GM19238 (cell line): ENCODE results near the gene TNIK.
"Not testable (repeated sequence)": the region's sequence is repeated elsewhere in the genome, so short reads cannot be mapped to it uniquely, and the experiment has no call there.

Source experiments
- DNase-seq: peaks from one replicate; pipeline ENCODE4 v3.0.0; 2011; ENCODE audit warnings: low spot score; ENCODE audit not compliant: insufficient read length

The TNIK gene

DNA sequence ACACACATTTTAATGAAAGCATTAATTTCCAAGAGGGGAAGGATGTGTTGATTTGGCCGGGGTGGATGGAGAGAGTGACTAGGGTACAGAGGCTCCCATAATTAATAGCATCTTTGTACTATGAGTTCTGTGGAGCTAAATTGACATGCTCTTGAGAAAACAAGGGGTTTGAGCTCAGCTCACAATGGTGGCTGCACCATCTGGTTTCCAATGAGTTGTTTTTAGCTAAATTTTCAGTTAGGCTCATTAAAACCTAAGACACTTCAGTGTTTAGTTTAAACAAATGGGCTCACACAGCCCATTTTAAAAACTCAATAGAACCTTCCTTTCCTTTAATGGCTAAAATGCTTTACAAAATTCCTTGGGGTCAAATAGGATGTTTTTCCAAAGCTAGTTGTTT, 199.7 kb downstream of the TNIK start:
- DNase-seq: no peak

DNA sequence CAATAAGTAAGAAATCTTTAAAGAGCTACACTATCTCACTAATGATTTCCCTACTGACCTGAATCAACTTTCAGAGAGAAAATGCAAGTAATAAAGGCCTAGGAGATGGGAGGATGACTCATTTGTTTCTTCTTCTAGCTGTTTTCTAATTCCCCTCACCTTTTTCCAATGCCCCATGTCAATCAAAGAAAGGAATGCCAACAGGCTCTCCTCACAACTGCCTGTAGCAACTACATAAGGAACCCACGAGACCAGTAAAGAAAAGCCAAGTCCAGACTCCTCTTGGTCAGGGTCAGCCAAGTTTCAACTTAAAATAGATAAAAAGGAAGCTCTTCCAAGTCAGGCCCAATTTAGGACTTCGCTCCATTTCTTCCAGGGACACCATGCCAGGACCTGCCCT, 201.9 kb downstream of the TNIK start:
- DNase-seq: no peak

GRCh38 chr3:171257251-171258203, 202.7 kb downstream of the TNIK start:
- no peak for DNase-seq

DNA sequence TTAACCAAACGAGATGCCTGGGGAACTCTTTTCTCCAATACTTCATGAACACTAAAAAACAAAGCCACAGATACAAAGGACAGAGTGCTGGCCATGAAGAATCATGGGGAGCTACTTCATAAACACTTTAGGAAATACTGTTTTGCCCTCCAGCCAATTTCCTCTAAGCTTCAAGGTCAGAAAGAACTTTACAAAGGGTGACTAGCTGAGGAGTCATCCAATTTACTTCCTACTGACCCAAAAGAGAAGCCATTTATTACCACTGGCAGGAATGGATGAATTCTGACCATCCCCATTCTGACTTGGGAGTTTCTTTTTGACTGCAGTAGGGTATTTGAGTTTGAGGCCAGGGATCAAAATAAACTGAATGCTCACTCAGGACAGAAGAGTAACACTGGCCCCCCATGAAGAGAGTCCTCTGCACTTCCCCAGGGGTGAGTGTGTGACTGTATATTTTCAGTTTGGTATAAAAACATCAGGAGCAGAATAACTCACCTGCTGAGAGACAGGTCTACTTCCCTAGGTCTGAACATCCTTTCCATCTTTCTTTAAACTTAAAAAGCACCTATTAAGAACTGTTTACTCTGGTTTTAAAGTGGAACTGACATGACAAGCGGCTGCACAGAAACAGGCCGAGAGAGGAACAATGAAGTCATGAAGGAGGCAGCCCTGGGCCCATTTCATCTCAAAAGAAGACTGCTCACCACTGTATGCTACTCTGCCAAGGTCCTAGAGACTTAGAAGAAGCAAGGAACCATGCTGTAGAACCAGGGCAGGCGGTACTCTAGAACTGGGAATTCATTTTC, 203.6 kb downstream of the TNIK start:
- DNase-seq: no peak

DNA sequence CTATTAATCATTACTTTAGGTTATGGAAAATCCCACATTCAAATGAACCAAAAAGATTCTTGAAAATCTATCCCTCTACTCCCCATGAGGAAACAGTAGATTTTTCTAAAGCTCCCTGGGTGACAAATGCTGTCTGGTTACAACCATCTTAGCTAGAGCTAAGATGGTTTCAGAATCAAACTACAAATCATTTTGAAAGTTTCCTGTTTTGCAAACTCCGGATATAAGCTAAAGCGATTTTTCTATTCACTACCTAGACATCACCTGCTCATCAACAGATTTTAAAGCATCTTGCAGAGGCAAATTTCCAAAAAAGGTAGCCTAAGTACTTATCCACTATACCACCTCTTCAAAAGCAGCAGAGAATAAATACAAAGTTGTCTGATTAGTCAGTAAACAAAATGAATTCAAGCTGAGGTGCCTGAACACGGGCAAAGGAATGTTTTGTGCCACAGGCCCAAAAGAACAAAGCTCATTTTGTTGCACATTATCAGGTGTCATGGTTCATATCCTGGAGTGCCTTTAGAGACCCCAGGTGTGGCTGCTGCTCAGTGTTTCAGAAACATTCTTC, 204.9 kb downstream of the TNIK start:
- DNase-seq: no peak

- no peak for DNase-seq
These were observed 205.9 kb downstream of the TNIK start for GRCh38 chr3:171254315-171254714.

DNA sequence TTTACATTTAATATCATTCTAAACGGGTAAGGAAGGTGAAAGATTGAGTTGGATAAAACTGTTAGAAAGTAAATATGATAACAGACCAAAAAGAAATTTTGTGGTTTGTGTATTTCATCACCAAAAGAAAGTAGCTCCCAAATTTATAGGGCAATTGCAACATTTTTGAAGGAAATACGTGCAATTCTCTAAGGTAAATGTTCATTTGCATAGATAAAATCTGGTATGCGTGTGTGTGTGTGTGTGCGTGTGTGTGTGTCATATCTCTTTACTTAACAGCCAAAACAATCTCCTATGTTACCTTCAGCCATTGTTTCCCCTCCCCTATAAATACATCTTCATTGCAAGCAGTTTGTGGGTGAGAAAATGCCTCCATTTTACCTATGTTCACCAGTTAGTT, 208.4 kb downstream of the TNIK start:
- no peak for DNase-seq

DNA sequence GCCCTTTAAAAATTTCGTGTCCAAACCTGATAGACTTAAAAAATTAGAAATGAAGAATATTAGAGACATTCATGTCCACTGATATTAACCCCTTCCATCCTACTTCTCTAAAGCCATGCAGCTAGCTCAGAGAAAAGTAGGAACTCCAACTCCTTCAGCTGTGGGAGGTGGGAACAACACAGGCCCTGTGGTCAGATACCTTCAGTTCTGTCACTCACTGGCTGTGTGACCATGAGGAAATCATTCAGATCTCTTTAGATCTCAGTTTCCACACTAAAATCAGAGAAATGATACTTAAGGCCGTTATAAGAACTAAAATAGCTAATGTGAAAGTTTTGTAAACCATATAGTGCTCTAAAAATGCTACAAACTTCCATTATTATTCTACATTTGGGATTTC, 209.8 kb downstream of the TNIK start:
- no peak for DNase-seq

DNA sequence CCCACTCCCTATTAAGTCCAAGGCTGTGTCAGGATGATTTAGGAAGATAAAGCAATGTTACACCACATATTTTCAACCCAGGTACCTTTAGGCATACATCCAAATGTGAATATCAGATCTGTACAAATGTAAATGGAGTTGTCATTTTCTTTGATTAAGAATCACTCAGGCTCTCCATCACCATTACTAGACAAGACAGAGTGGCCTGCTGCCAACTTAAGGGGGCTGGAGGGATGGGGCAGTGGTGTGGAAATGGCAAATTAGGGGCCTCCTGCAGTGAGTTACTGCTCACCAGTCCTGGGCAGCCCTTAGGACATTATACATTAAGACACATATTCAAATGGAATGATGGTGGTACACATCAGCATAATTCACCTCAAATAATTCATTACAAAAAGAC, 211.0 kb downstream of the TNIK start:
- no peak for DNase-seq

DNA sequence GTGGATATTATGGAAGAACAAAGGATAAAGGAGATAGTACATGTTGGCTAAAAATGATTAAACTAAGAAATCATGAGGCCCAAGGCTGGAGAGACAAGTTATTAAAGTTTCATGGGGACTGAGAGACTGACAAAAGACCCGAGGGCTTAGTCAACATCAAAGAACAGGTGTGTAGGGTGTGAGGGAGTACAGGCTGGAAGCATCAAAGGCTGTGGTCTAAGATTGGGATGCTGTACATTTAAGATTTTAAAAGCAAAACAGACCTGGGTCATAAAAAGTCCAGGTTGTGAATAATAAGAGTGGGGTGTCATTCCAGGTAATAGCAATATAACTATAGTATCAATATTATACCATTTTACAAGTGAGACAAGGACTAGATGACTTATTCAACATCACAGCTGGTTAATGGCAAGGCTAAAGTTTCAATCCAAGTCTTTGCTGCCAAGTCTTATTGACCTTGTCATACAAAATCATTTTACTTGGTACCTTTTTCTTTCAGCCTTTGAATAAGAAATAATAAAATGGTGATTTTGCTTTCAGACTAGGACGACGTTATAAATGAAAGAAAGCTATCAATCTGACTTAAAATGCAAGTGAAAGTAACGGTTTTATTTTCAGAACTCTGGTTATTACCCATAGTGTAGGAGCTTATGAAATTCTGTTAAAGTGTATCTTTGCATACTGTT, 211.6 kb downstream of the TNIK start:
- no peak for DNase-seq

- no peak for DNase-seq
These were observed 214.1 kb downstream of the TNIK start for GRCh38 chr3:171245796-171246765.

DNA sequence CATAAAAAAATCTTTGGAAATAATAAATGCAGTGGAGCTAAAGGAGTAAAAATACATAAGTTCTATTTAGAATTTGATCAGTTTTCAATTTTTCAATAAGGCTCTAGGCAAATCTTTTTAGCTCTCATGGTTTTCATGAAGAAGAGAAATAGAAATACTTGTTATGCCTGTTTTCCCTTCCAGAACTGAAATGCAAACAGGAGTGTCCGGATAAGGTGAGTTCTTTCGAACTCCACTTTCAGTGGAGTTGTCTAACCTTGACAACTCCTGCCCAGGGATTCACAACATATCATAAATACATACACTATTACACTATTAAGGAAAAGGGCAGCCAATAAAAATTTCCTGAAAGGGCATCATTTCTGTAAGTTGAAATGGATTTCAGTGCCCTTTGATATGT, 217.3 kb downstream of the TNIK start:
- DNase-seq: no peak

GRCh38 chr3:171242170-171242569, 218.0 kb downstream of the TNIK start:
- no peak for DNase-seq

DNA sequence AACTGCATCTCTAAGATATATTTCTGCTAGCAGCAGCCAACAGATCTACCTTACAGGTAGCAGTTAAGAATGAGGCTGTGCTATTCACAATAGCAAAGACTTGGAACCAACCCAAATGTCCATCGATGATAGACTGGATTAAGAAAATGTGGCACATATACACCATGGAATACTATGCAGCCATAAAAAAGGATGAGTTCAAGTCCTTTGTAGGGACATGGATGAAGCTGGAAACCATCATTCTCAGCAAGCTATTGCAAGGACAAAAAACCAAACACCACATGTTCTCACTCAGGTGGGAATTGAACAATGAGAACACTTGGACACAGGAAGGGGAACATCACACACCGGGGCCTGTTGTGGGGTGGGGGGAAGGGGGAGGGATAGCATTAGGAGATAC, 218.6 kb downstream of the TNIK start:
- not testable (repeated sequence) for DNase-seq

GRCh38 chr3:171240504-171240835, 219.7 kb downstream of the TNIK start:
- DNase-seq: no peak

DNA sequence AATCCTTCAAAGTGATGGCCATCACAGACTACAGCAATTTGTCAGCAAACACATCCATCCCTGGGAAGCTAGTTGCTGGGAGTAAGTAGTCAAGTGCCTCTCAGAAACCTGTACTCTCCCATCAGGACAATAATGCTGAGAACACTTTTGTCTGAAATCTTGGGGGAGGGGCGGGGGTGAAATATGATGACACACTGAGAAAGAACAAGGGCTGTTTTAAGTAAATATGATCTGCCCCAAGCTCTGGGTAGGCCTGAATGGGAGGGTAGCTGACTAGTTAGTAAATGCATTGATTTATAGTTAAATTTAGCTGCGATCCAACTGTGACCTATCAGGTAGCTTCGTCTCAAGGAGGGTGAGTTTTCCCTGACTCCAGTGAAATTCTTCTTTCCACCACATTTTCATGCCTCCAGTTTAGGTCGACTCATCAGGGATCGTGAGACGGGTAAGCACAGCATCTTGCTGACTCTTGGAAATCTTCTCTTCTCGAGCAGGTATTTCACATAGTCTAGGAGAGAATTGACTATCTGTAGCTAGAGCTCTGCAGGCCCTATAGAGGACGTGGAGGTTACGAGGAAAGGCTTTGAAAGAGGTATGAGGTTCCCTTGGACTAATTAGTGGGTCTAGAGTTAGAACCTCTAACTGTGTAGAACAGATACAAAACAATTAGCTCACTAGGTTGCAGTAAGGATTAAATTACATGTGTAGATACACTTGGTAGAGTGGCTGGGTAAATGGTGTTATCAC, 220.3 kb downstream of the TNIK start:
- DNase-seq: no peak

GRCh38 chr3:171237009-171237385, 223.2 kb downstream of the TNIK start:
- DNase-seq: no peak

DNA sequence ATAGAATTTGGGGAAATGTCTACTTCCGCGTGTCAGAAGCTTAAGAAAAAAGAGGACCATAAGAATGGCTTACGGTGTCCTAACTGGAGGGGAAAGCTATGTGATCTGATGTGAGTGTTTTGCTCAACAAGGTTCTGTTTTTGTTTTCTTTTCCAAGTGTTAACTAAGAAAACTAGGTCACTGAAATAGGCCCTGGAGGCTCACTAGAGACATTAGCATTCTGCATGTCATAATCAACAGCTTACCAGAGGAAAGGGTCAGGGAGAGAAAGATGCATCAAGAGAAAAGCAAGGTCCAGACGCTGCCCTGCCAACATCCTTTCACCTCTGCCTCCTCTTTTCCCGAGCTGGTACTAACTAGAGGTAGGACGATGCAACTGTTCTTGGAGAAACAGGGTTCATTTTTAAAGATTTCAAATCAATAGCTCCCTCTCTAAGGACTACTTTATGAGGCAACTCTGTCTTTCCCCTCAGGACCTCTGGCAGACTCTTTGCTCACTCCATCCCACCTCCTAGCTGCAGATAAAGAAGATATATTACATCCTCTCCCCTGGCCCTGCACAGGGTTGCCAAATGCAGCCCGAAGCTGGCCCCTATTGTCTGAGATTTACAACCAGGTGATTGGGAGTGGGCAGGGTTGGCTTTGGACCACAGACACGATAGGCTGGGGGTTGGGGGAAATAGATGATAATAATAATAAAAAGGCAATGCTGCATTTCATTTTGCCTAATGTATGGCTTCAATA, 223.8 kb downstream of the TNIK start:
- DNase-seq: no peak
